Measurements from ENCODE around the gene TRDMT1.

Gene TRDMT1

DNA sequence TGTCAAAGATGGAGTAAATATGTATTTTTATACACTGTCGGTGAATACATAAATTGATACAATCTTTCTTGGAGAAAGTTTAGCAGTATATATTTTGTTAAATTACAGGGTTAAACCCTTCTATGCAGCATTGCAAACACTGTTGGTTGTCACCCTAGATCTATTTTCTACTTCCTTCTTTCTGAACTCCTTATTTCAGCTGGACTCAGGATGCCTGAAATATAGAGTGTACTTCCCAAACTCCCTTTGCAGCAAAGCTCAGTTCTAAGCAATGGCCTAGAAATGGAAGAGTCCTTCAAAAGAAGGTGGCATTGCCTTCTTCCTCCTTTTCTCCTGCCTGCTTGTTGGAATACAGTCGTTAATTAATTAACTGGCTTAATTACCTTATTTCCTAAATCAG lies 92.4 kb downstream of the TRDMT1 start:
- H3K4me3 ChIP-seq (ENCODE audit: low read depth, low read length) = no peak overlapping the region
- TF ChIP-seq, protein P1, sequence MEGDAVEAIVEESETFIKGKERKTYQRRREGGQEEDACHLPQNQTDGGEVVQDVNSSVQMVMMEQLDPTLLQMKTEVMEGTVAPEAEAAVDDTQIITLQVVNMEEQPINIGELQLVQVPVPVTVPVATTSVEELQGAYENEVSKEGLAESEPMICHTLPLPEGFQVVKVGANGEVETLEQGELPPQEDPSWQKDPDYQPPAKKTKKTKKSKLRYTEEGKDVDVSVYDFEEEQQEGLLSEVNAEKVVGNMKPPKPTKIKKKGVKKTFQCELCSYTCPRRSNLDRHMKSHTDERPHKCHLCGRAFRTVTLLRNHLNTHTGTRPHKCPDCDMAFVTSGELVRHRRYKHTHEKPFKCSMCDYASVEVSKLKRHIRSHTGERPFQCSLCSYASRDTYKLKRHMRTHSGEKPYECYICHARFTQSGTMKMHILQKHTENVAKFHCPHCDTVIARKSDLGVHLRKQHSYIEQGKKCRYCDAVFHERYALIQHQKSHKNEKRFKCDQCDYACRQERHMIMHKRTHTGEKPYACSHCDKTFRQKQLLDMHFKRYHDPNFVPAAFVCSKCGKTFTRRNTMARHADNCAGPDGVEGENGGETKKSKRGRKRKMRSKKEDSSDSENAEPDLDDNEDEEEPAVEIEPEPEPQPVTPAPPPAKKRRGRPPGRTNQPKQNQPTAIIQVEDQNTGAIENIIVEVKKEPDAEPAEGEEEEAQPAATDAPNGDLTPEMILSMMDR (IDR thresholded peaks at IDR 0.05; ENCODE audit: low read depth, low read length) = no peak

DNA sequence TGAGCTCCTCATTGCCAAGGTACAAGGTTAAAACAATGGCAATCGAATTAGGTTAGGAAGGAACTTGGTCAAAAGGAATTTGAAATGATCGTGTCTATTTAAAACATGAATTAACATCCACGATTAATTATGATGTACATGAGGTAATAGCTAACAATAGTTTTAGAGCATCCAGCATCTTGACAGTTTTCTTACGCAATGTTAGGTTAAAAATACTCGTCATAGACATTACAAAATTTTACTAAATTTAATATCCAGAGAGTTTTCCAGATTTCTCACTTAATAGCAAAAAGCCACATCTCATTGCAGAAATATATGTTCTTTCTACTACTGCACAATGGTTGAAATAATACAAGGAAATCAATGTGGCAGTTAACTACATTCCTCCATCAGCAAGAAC lies 94.5 kb downstream of the TRDMT1 start:
- no peak overlapping the region for H3K4me3 ChIP-seq (ENCODE audit: low read depth, low read length)
- TF ChIP-seq, protein P1 (IDR thresholded peaks at IDR 0.05; ENCODE audit: low read depth, low read length) = no peak

DNA sequence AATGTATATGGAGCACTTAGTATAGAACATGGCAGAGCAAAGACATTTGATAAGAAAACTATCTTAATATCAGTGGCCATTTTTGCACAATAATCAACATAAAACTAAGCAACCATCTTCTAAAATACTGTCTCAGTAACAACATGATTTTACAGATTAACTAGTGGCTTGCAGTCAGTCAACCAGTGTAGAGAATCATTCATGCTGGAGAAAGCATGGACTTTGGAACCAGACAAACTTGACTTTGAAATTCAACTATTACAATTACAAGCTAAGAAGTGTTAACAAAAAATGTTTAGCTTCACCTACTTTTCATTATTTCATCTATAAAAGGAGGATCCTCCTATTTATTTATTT lies 99.6 kb downstream of the TRDMT1 start:
- no peak overlapping the region for H3K4me3 ChIP-seq (ENCODE audit: low read depth, low read length)
- TF ChIP-seq, protein P1 (IDR thresholded peaks at IDR 0.05; ENCODE audit: low read depth, low read length) = no peak

DNA sequence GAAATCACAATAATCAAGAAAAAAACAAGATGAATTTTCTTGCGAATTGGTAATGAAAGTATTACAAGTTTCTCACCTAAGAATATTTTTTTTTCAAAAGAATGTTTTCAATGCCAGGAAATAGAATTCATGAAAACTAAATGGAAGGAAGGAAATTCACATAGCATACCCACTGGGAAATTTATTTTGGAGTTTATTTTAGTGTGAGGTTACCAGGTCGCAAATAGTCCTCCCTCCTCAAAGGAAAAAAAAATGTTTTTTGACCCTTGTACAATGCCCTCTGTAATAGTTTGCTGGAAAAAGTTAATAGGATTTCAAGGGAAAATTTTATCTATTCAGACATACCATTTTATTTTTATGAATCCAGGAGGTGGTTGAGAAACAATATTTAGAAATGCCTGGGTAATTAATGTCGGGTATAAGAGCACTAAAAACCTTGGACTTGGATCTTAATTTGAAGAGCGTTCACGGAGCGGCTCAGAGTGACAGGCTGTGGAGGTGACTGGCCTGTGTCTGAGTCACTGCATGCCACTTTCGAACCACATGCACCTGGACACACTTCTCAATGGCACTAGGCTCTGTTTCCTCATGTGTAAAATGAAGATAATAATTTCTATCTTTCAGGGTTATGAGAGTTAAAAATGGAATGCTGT lies 100.1 kb downstream of the TRDMT1 start:
- no peak overlapping the region for H3K4me3 ChIP-seq (ENCODE audit: low read depth, low read length)
- TF ChIP-seq, protein P1 (IDR thresholded peaks at IDR 0.05; ENCODE audit: low read depth, low read length) = no peak

DNA sequence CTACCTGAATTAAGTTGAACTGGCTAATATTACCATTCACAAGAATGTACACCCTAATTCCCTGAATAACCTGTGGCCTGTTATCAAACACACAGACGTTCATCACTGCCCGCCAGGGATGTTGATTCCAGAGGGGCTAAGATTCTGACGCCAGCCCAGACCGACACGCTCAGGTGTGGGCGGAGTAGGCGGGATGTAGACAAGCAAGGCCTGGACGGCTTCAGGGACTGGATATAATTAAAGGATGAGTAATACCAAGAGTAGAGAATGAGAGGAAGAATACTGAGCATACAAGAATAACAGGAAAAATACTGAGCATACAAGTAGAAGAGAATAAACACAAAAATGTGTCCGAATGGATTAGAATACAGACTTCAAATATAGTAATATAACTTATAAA lies 100.9 kb downstream of the TRDMT1 start:
- TF ChIP-seq, protein P1 (IDR thresholded peaks at IDR 0.05; ENCODE audit: low read depth, low read length) = no peak
- no peak overlapping the region for H3K4me3 ChIP-seq (ENCODE audit: low read depth, low read length)

DNA sequence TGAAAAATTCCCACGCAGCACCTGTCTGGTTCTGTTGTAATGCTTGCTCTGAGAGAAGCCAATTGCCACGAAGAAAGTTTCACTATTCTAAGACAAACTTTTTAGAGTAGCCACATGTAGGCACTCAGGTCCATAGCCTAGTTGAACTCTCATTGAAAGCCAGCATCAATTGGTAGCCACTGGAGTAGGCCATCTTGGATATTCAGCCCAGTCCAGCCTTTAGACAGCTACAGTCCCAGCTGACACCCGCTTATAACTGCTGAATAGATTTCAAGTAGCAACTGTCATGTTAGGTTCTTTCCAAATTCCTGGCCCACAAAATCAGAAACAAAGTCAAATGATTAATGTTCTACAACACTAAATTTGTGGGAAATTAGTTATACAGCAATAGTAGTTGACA lies 103.5 kb downstream of the TRDMT1 start:
- H3K4me3 ChIP-seq (ENCODE audit: low read depth, low read length) = no peak overlapping the region
- TF ChIP-seq, protein P1 (IDR thresholded peaks at IDR 0.05; ENCODE audit: low read depth, low read length) = no peak

Measured in WI38 (cell line).